ENCODE data around the gene ANKRD23. TPM values are rescaled to one million over a fixed set of nuclear protein-coding genes. Genes with fewer than 3 reads are reported as not detected.

ANKRD23 gene
- total and polyA plus RNA-seq, 2 of the 13 experiments (the other 11 are each of a cell fraction or from before 2014, with no cell fraction given): 1.5 to 1.6 TPM

GRCh38 chr2:96869281-96869821 is 25.5 kb upstream of the ANKRD23 start (continued):
- TF ChIP-seq HOXA3 (CRISPR knock-in tag; IDR thresholded peaks at IDR 0.05) (no peak), PRMT3 (CRISPR knock-in tag; IDR thresholded peaks at IDR 0.05; ENCODE audit: borderline replicate concordance, low read depth) (no peak; the same call in 1 of the 2 replicates), HNF4A (CRISPR knock-in tag; IDR thresholded peaks at IDR 0.05) (no peak), ZNF138 (CRISPR knock-in tag; IDR thresholded peaks at IDR 0.05; ENCODE audit: low read depth) (peak; percentile 57; the same call in 1 of the 2 replicates), ZNF878 (CRISPR knock-in tag; IDR thresholded peaks at IDR 0.05) (0 out of 2 replicates have a peak, but pooled peaks have one; percentile 34), ZFP82 (CRISPR knock-in tag; IDR thresholded peaks at IDR 0.05; ENCODE audit: borderline replicate concordance) (no peak), ZSCAN9 (CRISPR knock-in tag; IDR thresholded peaks at IDR 0.05; ENCODE audit: borderline replicate concordance) (no peak), KLF11 (CRISPR knock-in tag; IDR thresholded peaks at IDR 0.05) (no peak), YEATS2 (CRISPR knock-in tag; IDR thresholded peaks at IDR 0.05; ENCODE audit: borderline replicate concordance) (no peak), ZNF672 (CRISPR knock-in tag; IDR thresholded peaks at IDR 0.05) (no peak), ZNF546 (CRISPR knock-in tag; conservative IDR thresholded peaks at IDR 0.05) (0 out of 2 replicates have a peak, but pooled peaks have one; percentile 28), ZNF572 (CRISPR knock-in tag; IDR thresholded peaks at IDR 0.05) (no peak), PHF8 (CRISPR knock-in tag; IDR thresholded peaks at IDR 0.05) (no peak), RORA (CRISPR knock-in tag; IDR thresholded peaks at IDR 0.05) (no peak), ZNF564 (CRISPR knock-in tag; IDR thresholded peaks at IDR 0.05) (peak; percentile 47; the same call in 1 of the 2 replicates), NR2F6 (IDR thresholded peaks at IDR 0.05) (no peak), NR2F6 (CRISPR knock-in tag; IDR thresholded peaks at IDR 0.05) (no peak), GMEB2 (CRISPR knock-in tag; IDR thresholded peaks at IDR 0.05; ENCODE audit: low read depth) (no peak), RBFOX2 (IDR thresholded peaks at IDR 0.05; ENCODE audit: low read depth, low read length) (peak; percentile 7; the same call in 1 of the 2 replicates), PAF1 (CRISPR knock-in tag; IDR thresholded peaks at IDR 0.05) (no peak), POLR2G (IDR thresholded peaks at IDR 0.05; ENCODE audit: low read depth, low read length) (no peak), TEAD2 (CRISPR knock-in tag; IDR thresholded peaks at IDR 0.05) (no peak), POGK (CRISPR knock-in tag; conservative IDR thresholded peaks at IDR 0.05) (no peak; the same call in 1 of the 2 replicates), PATZ1 (CRISPR knock-in tag; IDR thresholded peaks at IDR 0.05) (peak; percentile 58; the same call in 1 of the 2 replicates), ZNF792 (CRISPR knock-in tag; IDR thresholded peaks at IDR 0.05) (no peak), ZNF549 (CRISPR knock-in tag; IDR thresholded peaks at IDR 0.05) (no peak), SMC3 (IDR thresholded peaks at IDR 0.05; ENCODE audit: low read length) (no peak), ZNF10 (CRISPR knock-in tag; IDR thresholded peaks at IDR 0.05; ENCODE audit: borderline replicate concordance, low read depth) (no peak), POLR2AphosphoS2 (IDR thresholded peaks at IDR 0.05; ENCODE audit: low read depth, low read length) (no peak), FOXK2 (IDR thresholded peaks at IDR 0.05) (no peak), RAD21 (CRISPR knock-in tag; IDR thresholded peaks at IDR 0.05) (no peak; the same call in 1 of the 2 replicates)

Data from HepG2 (cell line).